ENCODE results near the gene BORCS5. TPM values are rescaled to one million over a fixed set of nuclear protein-coding genes. Genes with fewer than 3 reads are reported as not detected.

The BORCS5 gene
- total RNA-seq, 1 donor from 2014 or later = 3.0 TPM

- intact Hi-C loops (cut with DNase I) = no loop called here
- Histone ChIP-seq H3K9me3 (no peaks in the 10 kb centered on the region), H3K27ac (no peak overlapping the region), H3K4me1 (no peaks in the 10 kb centered on the region), H3K27me3 (no peaks in the 10 kb centered on the region), H3K4me3 (no peak overlapping the region), H3K36me3 (peaks cover 5 to 31% of the 10 kb centered on the region in 2 donors)
- TF ChIP-seq CTCF (IDR thresholded peaks at IDR 0.05) = no peak
- no peak for DNase-seq (ENCODE audit: low spot score in 2 of 2)
These were observed 132.1 kb downstream of the BORCS5 start for GRCh38 chr12:12488823-12489550.

- H3K4me1 ChIP-seq = no peaks in the 10 kb centered on the region
These were observed 134.7 kb downstream of the BORCS5 start for GRCh38 chr12:12491606-12492005.

GRCh38 chr12:12492547-12492946 lies 135.7 kb downstream of the BORCS5 start:
- no peaks in the 10 kb centered on the region for H3K4me1 ChIP-seq
- H3K4me3 ChIP-seq = no peak overlapping the region
- H3K9me3 ChIP-seq = no peaks in the 10 kb centered on the region
- no peak for DNase-seq (ENCODE audit: low spot score in 2 of 2)
- peaks cover 0 to 3% of the 10 kb centered on the region in 2 donors for H3K36me3 ChIP-seq
- TF ChIP-seq CTCF (IDR thresholded peaks at IDR 0.05) = no peak
- no peak overlapping the region for H3K27ac ChIP-seq
- intact Hi-C loops (cut with DNase I) = no loop called here
- H3K27me3 ChIP-seq = no peaks in the 10 kb centered on the region

More at GRCh38 chr12:12491606-12492005, 134.7 kb downstream of the BORCS5 start:
- H3K27ac ChIP-seq = no peak overlapping the region
- no peak for DNase-seq (ENCODE audit: low spot score in 2 of 2)
- H3K27me3 ChIP-seq = no peaks in the 10 kb centered on the region
- H3K4me3 ChIP-seq = no peak overlapping the region
- H3K9me3 ChIP-seq = no peaks in the 10 kb centered on the region
- peaks cover 0 to 8% of the 10 kb centered on the region in 2 donors for H3K36me3 ChIP-seq
- no peak for TF ChIP-seq CTCF (IDR thresholded peaks at IDR 0.05)
- intact Hi-C loops (cut with DNase I) = no loop called here

GRCh38 chr12:12495536-12495935 lies 138.7 kb downstream of the BORCS5 start:
- no peak overlapping the region for H3K27ac ChIP-seq
- no peaks in the 10 kb centered on the region for H3K27me3 ChIP-seq
- H3K4me1 ChIP-seq = peaks cover 0 to 4% of the 10 kb centered on the region in 2 donors
- H3K36me3 ChIP-seq = no peaks in the 10 kb centered on the region
- intact Hi-C loops (cut with DNase I) = no loop called here
- DNase-seq (ENCODE audit: low spot score in 2 of 2) = no peak
- no peaks in the 10 kb centered on the region for H3K9me3 ChIP-seq
- no peak for TF ChIP-seq CTCF (IDR thresholded peaks at IDR 0.05)
- H3K4me3 ChIP-seq = no peak overlapping the region

- DNase-seq (ENCODE audit: low spot score in 2 of 2) = no peak
- Histone ChIP-seq H3K27me3 (no peaks in the 10 kb centered on the region), H3K9me3 (no peaks in the 10 kb centered on the region), H3K4me3 (no peak overlapping the region), H3K36me3 (no peaks in the 10 kb centered on the region), H3K27ac (no peak overlapping the region), H3K4me1 (peaks cover 0 to 4% of the 10 kb centered on the region in 2 donors)
- intact Hi-C loops (cut with DNase I) = no loop called here
- no peak for TF ChIP-seq CTCF (IDR thresholded peaks at IDR 0.05)
These were observed 141.3 kb downstream of the BORCS5 start for GRCh38 chr12:12498210-12498609.
